GM12873 (cell line): Measurements from ENCODE around the gene ADPRH.
A peak's percentile ranks its signal among the peaks of the same experiment; 100 is the strongest.

ENCODE experiments used
- CTCF ChIP-seq: IDR thresholded peaks from 2 replicates; pipeline ENCODE4 v1.5.1; 2012; ENCODE audit warnings: low read depth, mild to moderate bottlenecking, moderate library complexity, low read length, control low read depth; ENCODE audit not compliant: insufficient read depth; ENCODE audit errors: missing control alignments

The ADPRH gene

DNA sequence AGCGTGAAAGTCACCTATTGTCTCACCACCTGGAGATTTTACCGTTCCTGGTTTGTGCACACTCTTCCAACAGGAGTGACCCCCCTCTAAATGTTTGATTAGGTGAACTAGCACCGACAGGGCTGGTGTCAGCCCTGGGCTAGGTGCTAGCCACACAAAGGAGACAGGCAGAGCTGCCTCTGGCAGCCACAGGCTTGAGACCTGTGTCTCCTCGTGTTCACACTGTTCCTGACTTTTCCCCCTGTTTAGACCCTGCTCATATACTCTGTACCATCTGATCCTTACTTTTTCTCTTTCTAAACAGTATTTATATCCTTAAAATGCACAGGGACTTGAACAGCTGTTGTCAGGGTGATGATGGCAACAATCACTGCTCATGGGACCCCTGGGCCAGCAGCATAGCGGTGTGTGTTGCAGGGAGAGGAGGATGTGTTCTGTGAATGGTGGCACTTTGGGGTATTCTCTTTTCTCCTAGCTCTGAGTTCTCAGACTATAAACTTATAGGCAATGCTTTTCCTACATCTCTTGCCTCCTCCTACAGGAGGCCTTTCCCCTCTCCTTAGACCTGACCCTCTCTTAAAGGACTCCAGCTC lies 25.4 kb upstream of the ADPRH start:
- TF ChIP-seq CTCF = no peak

- no peak for TF ChIP-seq CTCF
Observed at GRCh38 chr3:119555309-119555735, 24.0 kb upstream of the ADPRH start.

GRCh38 chr3:119555929-119556328 lies 23.4 kb upstream of the ADPRH start:
- no peak for TF ChIP-seq CTCF

DNA sequence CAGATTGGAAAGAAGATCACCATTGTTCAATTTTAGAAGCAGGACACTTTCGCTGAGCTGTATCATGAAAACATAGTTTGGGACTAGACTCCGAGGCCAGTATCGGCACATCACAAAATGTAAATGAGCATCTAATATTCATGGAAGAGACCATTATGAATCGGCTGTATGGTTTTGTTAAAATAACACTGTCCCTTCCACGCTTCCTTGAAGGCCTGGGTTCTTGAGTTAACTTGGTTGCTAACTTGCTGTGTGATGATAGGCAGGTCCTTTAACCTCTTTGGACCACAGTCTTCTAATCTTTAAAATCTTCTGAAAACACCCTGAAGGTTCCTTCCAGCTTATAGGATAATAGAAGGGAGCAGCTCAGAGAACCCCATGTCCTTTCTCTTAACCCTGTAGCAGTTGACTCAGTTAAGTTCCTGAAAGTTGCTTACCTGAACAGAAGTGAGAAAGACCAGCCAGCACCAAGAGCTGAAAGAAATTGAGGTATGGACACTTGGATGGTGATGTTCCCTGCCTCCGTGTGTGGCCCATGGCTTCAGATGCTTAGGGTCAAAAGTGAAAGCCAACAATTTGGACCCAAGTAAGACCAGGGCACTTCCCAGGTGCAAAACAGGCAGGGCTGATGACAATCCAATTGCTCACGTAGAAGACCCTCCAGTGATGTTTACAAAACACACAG lies 22.0 kb upstream of the ADPRH start:
- no peak for TF ChIP-seq CTCF

GRCh38 chr3:119557877-119558269 lies 21.4 kb upstream of the ADPRH start:
- no peak for TF ChIP-seq CTCF

GRCh38 chr3:119558626-119559317 lies 20.5 kb upstream of the ADPRH start:
- no peak for TF ChIP-seq CTCF

DNA sequence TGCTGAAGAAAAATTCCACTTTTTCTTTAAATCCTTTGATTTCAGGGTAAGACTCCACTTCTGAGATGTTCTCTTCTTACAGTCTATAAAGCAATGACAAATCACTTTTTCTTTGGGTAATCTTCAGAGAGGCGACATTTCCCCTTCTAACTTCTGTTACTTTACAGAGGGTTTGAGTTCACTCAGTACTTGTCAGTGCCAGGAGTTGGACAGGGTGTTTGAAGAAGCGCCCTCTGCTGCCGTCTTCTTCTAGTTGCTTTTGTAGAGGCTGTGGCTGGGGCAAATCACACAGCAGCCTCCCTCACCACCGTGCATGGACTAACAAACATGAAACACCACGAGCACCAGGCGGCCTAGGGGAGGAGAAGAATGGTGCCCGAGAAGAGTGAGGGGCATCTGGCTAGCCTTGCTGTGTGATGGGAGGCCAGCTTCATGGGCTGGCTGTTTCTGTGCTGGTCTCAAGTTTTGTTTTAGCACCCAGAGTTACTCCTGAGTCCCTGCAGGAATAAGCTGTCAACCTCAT lies 19.8 kb upstream of the ADPRH start, which contains the start of gene CD80:
Gene CD80, minus strand, starts transcription at position 174 of the 523 bp plus-strand sequence. CDS start 1,886 bp downstream, outside the sequence.
- TF ChIP-seq CTCF = peak; percentile 74
